ENCODE data around the gene SGK1.
"Not testable (repeated sequence)": the region's sequence is repeated elsewhere in the genome, so short reads cannot be mapped to it uniquely, and the experiment has no call there.

Gene SGK1

GRCh38 chr6:134230940-134231339, 87.0 kb downstream of the SGK1 start:
- in situ Hi-C loops (cut with MboI; ENCODE audit: low sequenced_read_pairs): no loop called here

GRCh38 chr6:134230087-134230700, 87.7 kb downstream of the SGK1 start:
- in situ Hi-C loops (cut with MboI; ENCODE audit: low sequenced_read_pairs): no loop called here

DNA sequence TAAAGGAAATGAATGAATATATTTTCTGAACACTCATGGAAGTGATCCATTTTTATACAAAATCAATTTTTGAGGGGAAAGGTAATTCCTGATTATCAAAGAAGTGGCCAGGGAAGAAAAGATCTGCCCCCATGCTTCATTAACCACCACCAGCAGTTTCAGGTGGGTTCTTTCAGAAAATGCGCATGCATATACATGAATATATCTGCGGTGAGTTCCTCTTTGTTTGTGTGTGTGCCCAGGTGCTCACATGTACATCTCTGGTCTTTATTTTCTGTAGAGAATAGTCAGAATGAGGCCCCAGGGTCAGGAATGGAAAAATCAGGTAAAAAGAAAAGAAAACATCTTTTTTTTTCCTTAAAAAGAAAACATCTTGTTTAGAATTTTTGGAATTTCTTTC, 88.4 kb downstream of the SGK1 start:
- in situ Hi-C loops (cut with MboI; ENCODE audit: low sequenced_read_pairs): no loop called here

DNA sequence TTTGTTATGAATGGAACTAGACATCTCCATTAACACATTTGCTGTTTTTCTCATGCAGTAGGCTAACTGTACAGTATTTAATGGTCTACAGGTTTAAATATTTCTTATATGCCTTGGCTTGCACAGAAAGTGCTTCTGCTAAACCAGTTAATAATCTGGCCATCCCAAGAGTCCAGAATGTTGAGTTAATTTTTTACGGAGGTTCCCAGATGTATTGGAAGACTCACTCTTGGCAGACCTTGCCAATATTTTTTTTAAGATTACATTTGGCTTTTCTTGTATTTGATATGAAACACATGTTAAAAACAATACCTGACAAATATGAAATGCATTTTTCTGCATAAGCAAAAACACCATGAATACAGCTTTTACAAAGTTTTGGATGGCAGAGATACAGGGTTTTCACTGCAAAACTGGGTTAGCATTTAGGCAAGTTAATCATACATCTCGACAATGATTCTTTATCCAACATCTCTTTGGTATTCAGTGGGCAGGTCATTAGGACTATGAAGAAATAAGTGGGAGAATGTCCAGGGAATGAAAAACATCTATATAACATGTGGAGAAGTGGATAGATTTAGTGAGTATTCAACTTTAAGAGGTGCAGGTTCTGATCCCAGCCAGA, 94.0 kb downstream of the SGK1 start:
- in situ Hi-C loops (cut with MboI; ENCODE audit: low sequenced_read_pairs): no loop called here

GRCh38 chr6:134221250-134221649, 96.7 kb downstream of the SGK1 start:
- in situ Hi-C loops (cut with MboI; ENCODE audit: low sequenced_read_pairs): no loop called here

DNA sequence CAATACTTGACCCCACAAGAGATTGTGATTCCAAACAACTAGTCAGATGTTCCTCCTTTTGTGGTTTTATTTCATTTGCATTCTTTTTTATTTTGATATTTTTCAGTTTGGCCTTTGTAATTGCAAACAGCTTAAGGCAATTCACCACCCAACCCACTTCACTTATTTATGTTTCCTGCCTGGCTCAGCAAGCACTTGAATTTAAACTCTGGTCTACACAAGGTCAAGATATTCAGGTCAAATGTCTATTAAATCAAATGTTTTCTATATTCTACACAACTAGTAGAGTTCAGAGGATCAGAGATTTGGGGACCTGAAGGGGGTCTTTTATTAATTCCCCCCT, 100.1 kb downstream of the SGK1 start:
- in situ Hi-C loops (cut with MboI; ENCODE audit: low sequenced_read_pairs): no loop called here

- in situ Hi-C loops (cut with MboI; ENCODE audit: low sequenced_read_pairs): no loop called here
Measured at GRCh38 chr6:134217105-134217797, 100.7 kb downstream of the SGK1 start.

- in situ Hi-C loops (cut with MboI; ENCODE audit: low sequenced_read_pairs): no loop called here
Measured at GRCh38 chr6:134216301-134217010, 101.5 kb downstream of the SGK1 start.

DNA sequence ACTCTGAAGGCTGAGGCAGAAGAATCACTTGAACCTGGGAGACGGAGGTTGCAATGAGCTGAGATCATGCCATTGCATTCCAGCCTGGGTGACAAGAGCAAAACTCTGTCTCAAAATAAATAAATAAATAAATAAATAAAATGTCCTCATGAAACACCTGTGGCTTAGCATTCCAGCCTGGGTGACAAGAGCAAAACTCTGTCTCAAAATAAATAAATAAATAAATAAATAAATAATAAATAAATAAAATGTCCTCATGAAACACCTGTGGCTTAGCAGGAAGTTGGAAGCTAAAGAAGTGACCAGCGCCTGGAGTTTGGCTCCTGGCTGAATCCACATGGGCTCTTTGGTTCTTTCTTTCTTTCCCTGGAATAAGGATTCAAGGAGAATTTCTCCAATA, 104.5 kb downstream of the SGK1 start:
- in situ Hi-C loops (cut with MboI; ENCODE audit: low sequenced_read_pairs): not testable (repeated sequence)

- in situ Hi-C loops (cut with MboI; ENCODE audit: low sequenced_read_pairs): no loop called here
Measured at GRCh38 chr6:134211297-134211696, 106.6 kb downstream of the SGK1 start.

- in situ Hi-C loops (cut with MboI; ENCODE audit: low sequenced_read_pairs): no loop called here
Measured at GRCh38 chr6:134207421-134207820, 110.5 kb downstream of the SGK1 start.

- in situ Hi-C loops (cut with MboI; ENCODE audit: low sequenced_read_pairs): no loop called here
Measured at GRCh38 chr6:134205366-134205765, 112.5 kb downstream of the SGK1 start.

GRCh38 chr6:134204759-134205158, 113.2 kb downstream of the SGK1 start:
- in situ Hi-C loops (cut with MboI; ENCODE audit: low sequenced_read_pairs): not testable (repeated sequence)

GRCh38 chr6:134204031-134204430, 113.9 kb downstream of the SGK1 start:
- in situ Hi-C loops (cut with MboI; ENCODE audit: low sequenced_read_pairs): no loop called here

DNA sequence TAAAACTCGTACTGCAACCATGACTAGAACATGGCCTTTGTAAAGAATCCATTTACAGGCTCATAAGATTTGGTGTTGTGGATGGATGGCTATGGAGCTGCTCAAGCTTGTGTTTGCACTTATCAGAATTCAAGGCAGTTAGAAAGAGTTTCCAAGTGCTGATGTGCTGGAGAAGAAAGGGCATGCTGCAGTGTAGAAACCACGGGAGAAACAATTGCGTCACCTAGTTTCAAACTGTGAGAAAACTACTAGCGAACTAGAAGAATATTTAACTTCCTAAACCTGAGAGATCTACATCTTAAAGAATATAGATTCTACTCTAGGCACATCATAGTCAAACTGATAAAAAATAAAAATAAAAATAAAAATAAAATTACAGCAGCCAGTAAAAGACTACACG, 116.2 kb downstream of the SGK1 start:
- in situ Hi-C loops (cut with MboI; ENCODE audit: low sequenced_read_pairs): no loop called here

DNA sequence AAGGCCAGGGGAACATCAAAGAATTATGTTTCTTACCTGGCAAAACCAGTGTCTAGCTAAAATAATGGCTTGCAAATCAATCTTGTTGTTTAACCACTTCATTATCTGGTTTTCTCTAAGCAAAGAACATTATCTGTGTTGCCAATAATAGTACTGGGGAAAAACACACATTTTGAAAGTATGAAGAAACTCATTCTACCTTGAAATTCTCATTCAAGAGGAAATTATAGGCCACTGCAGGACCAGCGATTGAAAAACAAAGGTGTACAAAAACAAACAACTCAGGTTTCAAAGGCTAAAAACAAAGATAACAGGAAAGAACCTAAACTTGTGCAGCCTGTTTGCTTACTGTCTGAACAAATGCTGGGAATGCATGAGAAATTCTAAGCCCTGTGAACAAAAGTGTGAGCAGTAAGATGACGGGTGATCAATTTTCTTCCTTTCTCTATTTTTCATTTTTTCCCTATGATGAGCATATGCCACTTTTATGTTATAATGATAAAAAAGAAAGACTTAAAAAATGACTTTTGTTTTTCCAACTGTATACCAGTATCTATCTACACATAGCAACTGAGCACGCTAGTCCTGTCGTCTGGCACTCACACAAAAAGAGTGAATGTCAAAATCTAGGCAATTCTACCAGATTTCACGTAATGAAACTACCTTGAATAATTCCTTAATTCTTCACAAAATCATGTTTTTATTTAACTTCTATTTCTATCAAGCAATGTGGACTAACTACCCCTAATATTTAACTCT, 117.9 kb downstream of the SGK1 start:
- in situ Hi-C loops (cut with MboI; ENCODE audit: low sequenced_read_pairs): loop anchor here (25.0 kb wide), 1 partner anchor 212 kb away; no protein-coding TSS in a partner anchor

DNA sequence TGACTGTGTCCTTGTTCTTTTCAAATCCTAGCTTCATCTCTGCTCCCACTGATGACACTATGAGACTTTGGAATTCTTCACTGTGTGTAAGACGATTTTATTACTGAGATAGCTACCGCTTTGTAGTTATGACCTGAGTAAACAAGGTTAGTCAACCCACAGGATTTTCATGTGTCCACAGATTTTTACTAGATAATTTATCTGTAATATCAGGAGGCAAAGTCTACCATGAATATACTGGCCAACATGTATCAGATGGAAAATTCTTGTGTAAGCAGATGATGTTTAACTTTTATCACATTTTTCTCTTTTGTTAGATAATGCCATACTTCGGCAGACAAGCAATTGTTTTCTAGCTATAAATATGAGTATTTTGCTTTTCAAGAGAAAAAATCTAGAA, 119.8 kb downstream of the SGK1 start:
- in situ Hi-C loops (cut with MboI; ENCODE audit: low sequenced_read_pairs): loop anchor here (25.0 kb wide), 1 partner anchor 214 kb away; no protein-coding TSS in a partner anchor

DNA sequence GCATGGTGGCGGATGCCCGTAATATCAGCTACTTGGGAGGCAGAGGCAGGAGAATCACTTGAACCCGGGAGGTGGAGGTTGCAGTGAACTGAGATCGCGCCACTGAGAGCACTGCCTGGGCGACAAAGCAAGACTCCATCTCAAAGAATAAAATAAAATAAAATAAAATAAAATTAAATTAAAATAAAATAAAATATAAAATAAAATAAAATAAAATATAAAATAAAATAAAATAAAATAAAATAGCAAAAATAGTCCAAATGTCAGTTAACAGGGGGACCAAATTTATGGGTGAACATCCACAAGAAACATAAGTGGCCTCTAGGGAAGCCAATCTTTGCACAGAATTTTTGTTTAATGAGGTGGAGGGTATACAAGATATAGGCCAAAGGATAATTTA, 120.2 kb downstream of the SGK1 start:
- in situ Hi-C loops (cut with MboI; ENCODE audit: low sequenced_read_pairs): loop anchor here (25.0 kb wide), 1 partner anchor 215 kb away; no protein-coding TSS in a partner anchor

- in situ Hi-C loops (cut with MboI; ENCODE audit: low sequenced_read_pairs): loop anchor here (25.0 kb wide), 1 partner anchor 216 kb away; no protein-coding TSS in a partner anchor
Measured at GRCh38 chr6:134196568-134197193, 121.2 kb downstream of the SGK1 start.

DNA sequence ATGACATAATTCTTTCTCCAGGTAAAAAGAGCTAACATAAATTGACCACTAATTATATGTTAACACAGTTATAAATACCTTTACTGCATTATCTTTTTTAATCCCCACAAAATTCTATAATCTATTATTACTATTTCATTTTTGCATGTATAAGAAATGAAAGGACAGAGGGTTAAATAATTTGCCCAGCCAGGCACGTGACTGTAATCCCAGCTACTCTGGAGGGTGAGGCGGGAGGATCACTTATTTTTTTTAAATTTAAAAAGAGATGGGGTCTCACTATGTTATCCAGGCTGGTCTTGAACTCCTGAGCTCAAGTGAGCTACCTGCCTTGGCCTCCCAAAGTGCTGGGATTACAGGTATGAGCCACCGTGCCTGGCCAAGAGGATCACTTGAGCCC, 121.9 kb downstream of the SGK1 start:
- in situ Hi-C loops (cut with MboI; ENCODE audit: low sequenced_read_pairs): loop anchor here (25.0 kb wide), 1 partner anchor 216 kb away; no protein-coding TSS in a partner anchor

All from HL-60/S4 (cell line).